HCT116 (cell line): ENCODE results near the gene TP63. TPM values are rescaled to one million over a fixed set of nuclear protein-coding genes. Genes with fewer than 3 reads are reported as not detected.

Experiments
- ATAC-seq: fragments of 200-7000 bp; cut with Tn5 transposase; 2 replicates; pipeline ENCODE4 v1.9.1; 2020; ENCODE audit warnings: mild to moderate bottlenecking, moderate library complexity
- BruUV-seq: library from RNA; stranded (reverse); fragments of 400-500 nt; replicated peaks from 2 replicates; lab custom pipeline; 2021; lab: Mats Ljungman, UMichigan
- CTCF ChIA-PET: fragments of 300-600 bp; sonication (Branson Sonifier 250); formaldehyde crosslinking; loops from one replicate; lab custom pipeline; 2021; ENCODE audit warnings: antibody characterized with exemption; lab: Charles Lee
- POLR2A ChIA-PET: fragments of 300-600, 350-600 bp; sonication (Branson Sonifier 250); formaldehyde crosslinking; loops from one replicate; lab custom pipeline; 2021; ENCODE audit warnings: antibody characterized with exemption; lab: Charles Lee
- RAD21 ChIA-PET, 2 experiments: fragments of 300-600 bp; sonication (Branson Sonifier 250); formaldehyde crosslinking; loops; one replicate each; lab custom pipeline; 2023; ENCODE audit warnings: low total read pairs in 2 of 2; ENCODE audit not compliant: uncharacterized antibody in 2 of 2, unreplicated experiment in 2 of 2, low non-redundant PET in 1 of 2; lab: Charles Lee
- DNase-seq: peaks from one replicate; pipeline ENCODE4 v3.0.0-alpha.2; 2010; ENCODE audit warnings: low read depth, low spot score
- H2AFZ ChIP-seq: fragments of 200-600 bp; shearing (Covaris generic), sonication (generic); 2 replicates; pipeline ENCODE4 v1.6.1; 2017; ENCODE audit warnings: low read depth, mixed run types, mixed read lengths, antibody characterized with exemption, low read length; ENCODE audit not compliant: poor library complexity, severe bottlenecking
- H3K27ac ChIP-seq: 2 replicates; pipeline ENCODE4 v1.5.1; 2012; ENCODE audit warnings: low read depth, low read length
- H3K27me3 ChIP-seq: fragments of 200-600 bp; sonication (generic); 2 replicates; pipeline ENCODE4 v1.6.1; 2016; ENCODE audit warnings: mixed run types, low read length, mixed read lengths; ENCODE audit not compliant: insufficient read depth
- H3K36me3 ChIP-seq, 2 experiments: fragments of 200-500 bp in 1 of 2; fragments of 200-600 bp in 1 of 2; sonication (Bioruptor generic) in 1 of 2; sonication (generic) in 1 of 2; 2 replicates each; pipeline versions ENCODE4 v1.5.1 to v1.6.1; 2014 to 2016; ENCODE audit warnings: low read length in 2 of 2, inconsistent platforms in 1 of 2, mixed read lengths in 1 of 2, mixed run types in 1 of 2; ENCODE audit not compliant: insufficient read depth in 2 of 2, control insufficient read depth in 1 of 2
- H3K4me1 ChIP-seq, 2 experiments: fragments of 200-600 bp in 1 of 2; sonication (generic) in 1 of 2; 2 replicates each; pipeline versions ENCODE4 v1.5.1 to v1.6.1; 2012 to 2017; ENCODE audit warnings: low read length in 2 of 2, inconsistent platforms in 1 of 2, mild to moderate bottlenecking in 1 of 2, mixed read lengths in 1 of 2, mixed run types in 1 of 2, moderate library complexity in 1 of 2; ENCODE audit not compliant: insufficient read depth in 2 of 2, control insufficient read depth in 1 of 2
- H3K4me2 ChIP-seq: fragments of 200-600 bp; sonication (generic); 2 replicates; pipeline ENCODE4 v1.6.1; 2017; ENCODE audit warnings: mixed run types, low read length, mixed read lengths
- H3K4me3 ChIP-seq, 2 experiments: fragments of 200-600 bp in 1 of 2; sonication (generic) in 1 of 2; replicated peaks in 1 of 2; 2 replicates each; pipeline ENCODE4 v1.5.1; 2011 to 2016; ENCODE audit warnings: low read length in 2 of 2, control low read depth in 1 of 2, low read depth in 1 of 2, mild to moderate bottlenecking in 1 of 2, mixed read lengths in 1 of 2, mixed run types in 1 of 2
- H3K79me2 ChIP-seq: fragments of 200-600 bp; sonication (generic); 2 replicates; pipeline ENCODE4 v1.6.1; 2017; ENCODE audit warnings: mild to moderate bottlenecking, mixed run types, low read length, moderate library complexity, mixed read lengths; ENCODE audit not compliant: insufficient read depth
- H3K9ac ChIP-seq: fragments of 200-600 bp; sonication (generic); 2 replicates; pipeline ENCODE4 v1.6.1; 2016; ENCODE audit warnings: low read length, mixed read lengths
- H3K9me2 ChIP-seq: fragments of 200-600 bp; sonication (generic), shearing (Covaris generic); 2 replicates; pipeline ENCODE4 v1.6.1; 2017; ENCODE audit warnings: mixed run types, mild to moderate bottlenecking, moderate library complexity; ENCODE audit not compliant: insufficient read depth
- H3K9me3 ChIP-seq, 2 experiments: fragments of 200-500 bp in 1 of 2; fragments of 200-600 bp in 1 of 2; sonication (Bioruptor generic) in 1 of 2; sonication (generic) in 1 of 2; 2 replicates each; pipeline ENCODE4 v1.6.1; 2014 to 2017; ENCODE audit warnings: low read length in 2 of 2, mixed read lengths in 2 of 2, inconsistent platforms in 1 of 2, low read depth in 1 of 2, mild to moderate bottlenecking in 1 of 2, mixed run types in 1 of 2, moderate library complexity in 1 of 2; ENCODE audit not compliant: control insufficient read depth in 1 of 2, insufficient read depth in 1 of 2
- H4K20me1 ChIP-seq: fragments of 200-600 bp; sonication (generic), shearing (Covaris generic); 2 replicates; pipeline ENCODE4 v1.6.1; 2017; ENCODE audit warnings: mixed run types, mild to moderate bottlenecking, moderate library complexity; ENCODE audit not compliant: insufficient read depth
- ATF3 ChIP-seq: IDR thresholded peaks from 2 replicates; pipeline ENCODE4 v1.6.1; 2012
- CBX3 ChIP-seq: IDR thresholded peaks from 2 replicates; pipeline ENCODE4 v1.6.1; 2012; ENCODE audit warnings: low read depth
- EGR1 ChIP-seq: IDR thresholded peaks from 2 replicates; pipeline ENCODE4 v1.6.1; 2012; ENCODE audit warnings: low read depth
- ELF1 ChIP-seq: IDR thresholded peaks from 2 replicates; pipeline ENCODE4 v1.6.1; 2012; ENCODE audit warnings: low read depth, borderline replicate concordance
- EZH2 ChIP-seq: fragments of 200-600 bp; sonication (generic); IDR thresholded peaks from 2 replicates; pipeline ENCODE4 v1.6.1; 2017; ENCODE audit warnings: antibody characterized with exemption, mixed run types
- FOSL1 ChIP-seq: IDR thresholded peaks from 2 replicates; pipeline ENCODE4 v1.6.1; 2012; ENCODE audit warnings: low read depth
- MAX ChIP-seq: IDR thresholded peaks from 2 replicates; pipeline ENCODE4 v1.6.1; 2012
- POLR2AphosphoS5 ChIP-seq: IDR thresholded peaks from 2 replicates; pipeline ENCODE4 v1.6.1; 2011; ENCODE audit warnings: mild to moderate bottlenecking, low read depth, low read length, moderate library complexity
- RAD21 ChIP-seq: IDR thresholded peaks from 2 replicates; pipeline ENCODE4 v1.6.1; 2012; ENCODE audit warnings: low read depth, mild to moderate bottlenecking
- REST ChIP-seq: IDR thresholded peaks from 2 replicates; pipeline ENCODE4 v1.6.1; 2012; ENCODE audit warnings: low read depth
- SIN3A ChIP-seq: IDR thresholded peaks from 2 replicates; pipeline ENCODE4 v1.6.1; 2012; ENCODE audit warnings: low read depth
- SP1 ChIP-seq: IDR thresholded peaks from 2 replicates; pipeline ENCODE4 v1.6.1; 2012; ENCODE audit warnings: low read depth
- TCF7L2 ChIP-seq: IDR thresholded peaks from 2 replicates; pipeline ENCODE4 v1.7.0; 2011; ENCODE audit warnings: borderline replicate concordance, inconsistent platforms; ENCODE audit not compliant: insufficient read depth, insufficient read length; ENCODE audit errors: extremely low read depth
- YY1 ChIP-seq: IDR thresholded peaks from 2 replicates; pipeline ENCODE4 v1.6.1; 2011; ENCODE audit warnings: low read length, low read depth, moderate library complexity, mild to moderate bottlenecking; ENCODE audit not compliant: insufficient replicate concordance; ENCODE audit errors: extremely low read depth
- ZBTB33 ChIP-seq: IDR thresholded peaks from 2 replicates; pipeline ENCODE4 v1.6.1; 2011; ENCODE audit warnings: mild to moderate bottlenecking, low read length, moderate library complexity; ENCODE audit not compliant: insufficient replicate concordance; ENCODE audit errors: extremely low read depth
- ZFX ChIP-seq: fragments of 450-650 bp; IDR thresholded peaks from 2 replicates; pipeline ENCODE4 v1.6.1; 2017
- ZNF274 ChIP-seq: fragments of 200-500 bp; sonication (Bioruptor generic); IDR thresholded peaks from 2 replicates; pipeline ENCODE4 v1.6.1; 2014; ENCODE audit warnings: mild to moderate bottlenecking, low read depth, low read length, inconsistent platforms
- intact Hi-C: fragments of 100-400 bp; cut with micrococcal nuclease; formaldehyde crosslinking; loops from 2 replicates; pipeline ENCODE4 v1.10.0; 2022
- total RNA-seq: library from RNA; stranded (reverse); gene quantifications from one replicate; pipeline ENCODE4 v1.2.1, GENCODE V29; 2021; ENCODE audit not compliant: unreplicated experiment

Gene TP63
- total RNA-seq, 1 experiment from 2014 or later, result not detected

- TF ChIP-seq MAX (no peak), ATF3 (no peak), EGR1 (no peak), YY1 (no peak), TCF7L2 (no peak), ZFX (no peak), EZH2 (no peak)
- TF ChIP-seq, all 23 proteins: peak for 0
These were observed 268.0 kb downstream of the TP63 start (continued) for GRCh38 chr3:189899186-189899585.

- BruUV-seq, result no TSS peak
- Histone ChIP-seq H3K4me2 (no peak overlapping the region), H3K9me2 (no peaks in the 10 kb centered on the region), H3K4me1 (no peaks in the 10 kb centered on the region), H3K27ac (no peak overlapping the region)
- DNase-seq, result no peak
- no peak for TF ChIP-seq YY1
- no peak for TF ChIP-seq EZH2
- TF ChIP-seq CBX3, result no peak
- TF ChIP-seq MAX, result no peak
- no peak for TF ChIP-seq SIN3A
- no peak for TF ChIP-seq RAD21
- no peak for TF ChIP-seq TCF7L2
- TF ChIP-seq ZBTB33, result no peak
- TF ChIP-seq POLR2AphosphoS5, result no peak
- TF ChIP-seq ZFX, result no peak
- no peak for TF ChIP-seq ELF1
- no peak for TF ChIP-seq ZNF274
- TF ChIP-seq REST, result no peak
- TF ChIP-seq SP1, result no peak
- TF ChIP-seq FOSL1, result no peak
- TF ChIP-seq, all 23 proteins: peak for 0
- H3K36me3 ChIP-seq, result no peaks in the 10 kb centered on the region
- H3K4me3 ChIP-seq, result no peak overlapping the region
- no peak overlapping the region for H2AFZ ChIP-seq
- ChIA-PET RAD21 (no interaction called here), CTCF (no interaction called here), POLR2A (no interaction called here)
- intact Hi-C loops, result no loop called here
- H4K20me1 ChIP-seq, result no peaks in the 10 kb centered on the region
- H3K27me3 ChIP-seq, result no peaks in the 10 kb centered on the region
- H3K9ac ChIP-seq, result no peak overlapping the region
- no peaks in the 10 kb centered on the region for H3K9me3 ChIP-seq
- no peak for ATAC-seq
- H3K79me2 ChIP-seq, result no peaks in the 10 kb centered on the region
These were observed 269.4 kb downstream of the TP63 start for GRCh38 chr3:189900578-189900977.
